Myocyte (in vitro differentiated cells): Measurements from ENCODE around the gene NEK10. TPM values are rescaled to one million over a fixed set of nuclear protein-coding genes. Genes with fewer than 3 reads are reported as not detected.
A peak's percentile ranks its signal among the peaks of the same experiment; 100 is the strongest.
"Not testable (repeated sequence)": the region's sequence is repeated elsewhere in the genome, so short reads cannot be mapped to it uniquely, and the experiment has no call there.

Source experiments
- DNase-seq: peaks from one replicate; pipeline ENCODE4 v3.0.0-alpha.2; 2012; ENCODE audit warnings: low read depth
- polyA plus RNA-seq: library from polyadenylated mRNA; unstranded; fragments of >200 nt; gene quantifications from one replicate; pipeline ENCODE4 v1.2.1, GENCODE V29; 2012; ENCODE audit warnings: missing spikeins
- total RNA-seq: library from RNA; depleted of rRNA; stranded (reverse); fragments of >200 nt; gene quantifications from 2 replicates; pipeline ENCODE4 v1.2.3, GENCODE V29; 2014

The NEK10 gene, protein sequence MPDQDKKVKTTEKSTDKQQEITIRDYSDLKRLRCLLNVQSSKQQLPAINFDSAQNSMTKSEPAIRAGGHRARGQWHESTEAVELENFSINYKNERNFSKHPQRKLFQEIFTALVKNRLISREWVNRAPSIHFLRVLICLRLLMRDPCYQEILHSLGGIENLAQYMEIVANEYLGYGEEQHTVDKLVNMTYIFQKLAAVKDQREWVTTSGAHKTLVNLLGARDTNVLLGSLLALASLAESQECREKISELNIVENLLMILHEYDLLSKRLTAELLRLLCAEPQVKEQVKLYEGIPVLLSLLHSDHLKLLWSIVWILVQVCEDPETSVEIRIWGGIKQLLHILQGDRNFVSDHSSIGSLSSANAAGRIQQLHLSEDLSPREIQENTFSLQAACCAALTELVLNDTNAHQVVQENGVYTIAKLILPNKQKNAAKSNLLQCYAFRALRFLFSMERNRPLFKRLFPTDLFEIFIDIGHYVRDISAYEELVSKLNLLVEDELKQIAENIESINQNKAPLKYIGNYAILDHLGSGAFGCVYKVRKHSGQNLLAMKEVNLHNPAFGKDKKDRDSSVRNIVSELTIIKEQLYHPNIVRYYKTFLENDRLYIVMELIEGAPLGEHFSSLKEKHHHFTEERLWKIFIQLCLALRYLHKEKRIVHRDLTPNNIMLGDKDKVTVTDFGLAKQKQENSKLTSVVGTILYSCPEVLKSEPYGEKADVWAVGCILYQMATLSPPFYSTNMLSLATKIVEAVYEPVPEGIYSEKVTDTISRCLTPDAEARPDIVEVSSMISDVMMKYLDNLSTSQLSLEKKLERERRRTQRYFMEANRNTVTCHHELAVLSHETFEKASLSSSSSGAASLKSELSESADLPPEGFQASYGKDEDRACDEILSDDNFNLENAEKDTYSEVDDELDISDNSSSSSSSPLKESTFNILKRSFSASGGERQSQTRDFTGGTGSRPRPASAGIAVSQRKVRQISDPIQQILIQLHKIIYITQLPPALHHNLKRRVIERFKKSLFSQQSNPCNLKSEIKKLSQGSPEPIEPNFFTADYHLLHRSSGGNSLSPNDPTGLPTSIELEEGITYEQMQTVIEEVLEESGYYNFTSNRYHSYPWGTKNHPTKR
- total RNA-seq: 4.7 and 5.0 TPM in 2 replicates
- 1.7 TPM for polyA plus RNA-seq

DNA sequence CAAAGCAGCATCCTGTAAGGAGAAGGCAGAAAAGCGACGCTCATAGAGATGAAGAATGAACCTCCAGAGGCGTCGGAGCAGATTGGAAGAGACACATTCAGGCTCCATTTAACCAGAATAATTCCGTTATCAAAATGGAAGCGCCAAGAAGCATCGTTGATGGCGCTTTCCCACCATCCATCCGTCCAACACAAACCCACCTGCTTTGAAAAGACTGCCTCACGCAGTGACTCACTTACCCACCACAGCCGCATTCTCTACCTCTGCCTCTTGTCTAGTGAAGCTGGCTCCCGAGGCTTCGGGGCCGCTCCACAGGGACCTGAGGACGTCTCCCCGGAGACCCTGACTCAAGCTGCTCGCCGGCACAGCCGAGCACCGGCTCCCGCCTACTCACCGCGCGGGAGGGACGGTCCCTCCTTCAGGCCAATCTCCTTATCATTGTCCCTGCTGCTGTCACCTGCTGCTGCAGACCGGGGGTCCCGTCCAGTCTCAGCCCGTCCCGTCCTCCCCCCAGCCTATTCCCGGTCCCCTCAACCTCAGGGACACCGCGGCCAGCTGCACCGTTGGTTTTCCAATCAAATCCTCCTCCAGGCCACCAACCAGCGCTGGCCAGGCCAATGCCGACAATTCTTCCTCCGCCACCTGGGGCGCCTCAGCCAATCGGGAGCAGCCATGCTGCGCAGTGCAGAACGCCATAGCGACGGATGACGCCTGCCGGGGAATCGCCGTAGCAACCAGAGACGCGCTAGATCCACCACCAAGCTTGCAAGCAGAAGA lies at the start of gene NEK10:
Gene NEK10, minus strand, starts transcription at position 553 of the 777 bp plus-strand sequence. CDS start 16,501 bp downstream, outside the sequence.
- no peak for DNase-seq

GRCh38 chr3:27415202-27415601 lies 46.0 kb upstream of the NEK10 start:
- no peak for DNase-seq

DNA sequence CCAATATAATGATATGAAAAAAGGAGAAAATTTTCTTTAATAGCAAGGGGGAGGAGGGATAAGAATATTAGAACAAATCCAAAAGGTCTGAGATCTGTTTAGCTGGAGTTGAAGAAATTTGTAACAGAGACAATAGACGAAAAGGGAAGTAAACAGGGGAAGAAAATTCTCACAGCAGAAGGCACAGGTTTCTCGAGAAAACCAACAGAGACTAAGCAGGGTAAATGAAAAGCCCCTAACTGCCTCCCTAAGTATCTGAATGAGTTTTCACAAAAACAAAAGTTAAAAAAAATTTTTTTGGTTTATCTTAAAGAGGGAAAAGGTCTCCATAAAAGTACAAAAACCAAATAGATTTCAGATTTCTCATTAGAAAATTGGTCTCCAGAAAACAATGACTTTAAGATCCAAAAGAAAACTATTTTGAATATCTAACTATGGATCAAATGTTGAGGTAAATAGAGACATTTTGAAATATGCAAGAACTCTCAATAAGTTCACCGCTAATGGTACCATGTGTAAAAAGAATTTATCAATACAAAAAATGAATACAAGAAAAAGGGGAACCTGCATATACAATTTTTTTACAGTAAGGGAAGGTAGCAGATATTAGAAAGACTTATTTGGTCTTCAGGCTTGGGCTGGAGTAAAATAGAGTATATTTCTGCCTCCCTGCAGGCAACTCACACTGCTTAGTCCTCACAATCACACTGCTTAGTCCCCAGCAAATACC lies 23.9 kb upstream of the NEK10 start:
- DNase-seq: no peak

DNA sequence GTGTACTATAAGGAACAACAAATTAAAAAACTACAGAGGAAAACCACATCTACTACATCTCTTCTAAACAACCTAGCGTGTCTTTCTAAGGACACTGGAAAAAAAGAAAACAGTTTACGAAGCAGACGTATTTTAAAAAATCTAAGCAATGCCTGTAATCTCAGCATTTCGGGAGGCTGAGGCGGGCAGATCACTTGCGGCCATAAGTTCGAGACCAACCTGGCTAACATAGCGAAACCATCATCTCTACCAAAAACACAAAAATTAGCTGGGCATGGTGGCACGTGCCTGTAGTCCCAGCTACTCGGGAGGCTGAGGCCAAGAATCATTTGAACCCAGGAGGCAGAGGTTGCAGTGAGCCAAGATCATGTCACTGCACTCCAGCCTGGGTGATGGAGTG lies 23.2 kb upstream of the NEK10 start:
- DNase-seq: not testable (repeated sequence)

DNA sequence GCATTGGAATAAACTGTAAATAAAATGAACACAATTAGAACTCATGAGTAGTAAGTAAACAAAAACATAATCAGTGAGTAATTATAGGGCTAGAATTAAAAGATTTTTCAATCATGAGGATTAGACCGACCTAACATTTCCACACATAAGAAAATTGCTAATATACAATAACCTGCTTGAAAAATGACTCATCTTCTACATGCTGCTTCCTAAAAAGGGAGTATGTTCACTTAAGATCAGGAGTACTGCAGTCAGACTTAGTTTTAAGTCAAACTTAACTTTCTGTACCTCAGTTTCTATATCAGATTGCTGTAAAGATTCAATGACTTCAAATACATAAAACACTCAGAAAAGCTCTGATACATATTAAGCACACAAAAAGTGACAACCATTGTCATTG lies 22.6 kb upstream of the NEK10 start:
- no peak for DNase-seq

GRCh38 chr3:27387625-27388024 lies 18.4 kb upstream of the NEK10 start:
- peak; percentile 53 for DNase-seq

GRCh38 chr3:27385504-27385903 lies 16.3 kb upstream of the NEK10 start:
- no peak for DNase-seq

DNA sequence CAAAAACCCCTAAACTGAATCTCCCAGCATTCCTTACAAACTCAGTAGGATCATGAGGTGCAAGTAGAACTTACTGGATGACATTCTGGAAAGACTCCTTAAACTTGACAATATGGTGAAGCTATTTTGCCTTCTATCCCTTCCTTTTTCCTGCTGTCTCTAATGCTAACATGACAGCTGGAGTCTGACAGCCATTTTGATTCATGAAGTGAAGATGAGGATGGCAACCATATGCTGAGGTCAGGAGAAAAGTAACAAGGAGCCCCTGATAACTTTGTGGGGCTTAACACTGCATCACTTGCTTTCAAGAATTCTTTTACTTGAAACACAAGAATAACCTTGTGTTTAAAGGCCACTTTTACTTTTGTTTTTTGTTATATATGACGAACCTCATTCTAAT lies 15.0 kb upstream of the NEK10 start:
- DNase-seq: no peak

DNA sequence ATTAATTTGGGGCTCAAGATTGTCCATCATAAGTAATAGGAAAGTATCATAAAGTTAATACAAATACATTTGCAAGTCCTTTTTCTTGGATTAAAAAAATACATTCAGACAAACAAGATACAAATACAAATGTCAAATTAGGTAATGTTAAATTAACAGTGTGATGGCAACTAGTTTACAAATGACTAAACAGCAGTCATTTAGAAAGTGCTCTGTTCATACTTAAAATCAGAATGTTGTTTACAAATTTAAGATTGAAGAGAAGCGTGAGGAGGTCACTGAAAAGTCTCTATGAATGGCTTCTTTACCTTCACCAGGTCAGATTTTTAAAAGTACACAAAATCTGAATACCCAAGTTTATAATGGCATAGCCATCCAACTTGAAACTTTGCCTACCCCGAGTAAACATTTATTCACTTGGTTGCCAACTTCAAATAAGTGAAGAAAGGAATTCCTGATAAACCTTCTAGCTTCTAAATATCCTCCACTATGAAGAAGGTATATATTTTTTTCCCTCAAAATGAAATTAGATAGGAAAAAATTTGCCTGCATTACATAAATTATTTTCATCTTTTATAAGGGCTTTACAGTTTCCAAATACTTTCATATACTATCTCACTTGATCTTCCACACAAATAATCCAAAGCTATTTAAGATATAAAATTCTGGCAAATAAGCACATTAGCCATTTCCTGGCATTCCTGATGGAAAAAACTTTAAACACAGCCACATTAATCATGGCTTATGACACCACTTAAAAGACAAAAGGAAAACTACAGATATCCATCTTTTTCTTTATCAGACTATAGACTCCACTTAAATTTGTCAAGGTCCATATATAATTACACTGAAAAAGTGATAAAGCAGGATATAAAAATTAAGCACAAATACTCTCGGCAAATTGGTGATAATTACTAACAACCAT lies 11.5 kb upstream of the NEK10 start:
- DNase-seq: no peak

- DNase-seq: no peak
Measured at GRCh38 chr3:27378331-27378730, 9.1 kb upstream of the NEK10 start.

DNA sequence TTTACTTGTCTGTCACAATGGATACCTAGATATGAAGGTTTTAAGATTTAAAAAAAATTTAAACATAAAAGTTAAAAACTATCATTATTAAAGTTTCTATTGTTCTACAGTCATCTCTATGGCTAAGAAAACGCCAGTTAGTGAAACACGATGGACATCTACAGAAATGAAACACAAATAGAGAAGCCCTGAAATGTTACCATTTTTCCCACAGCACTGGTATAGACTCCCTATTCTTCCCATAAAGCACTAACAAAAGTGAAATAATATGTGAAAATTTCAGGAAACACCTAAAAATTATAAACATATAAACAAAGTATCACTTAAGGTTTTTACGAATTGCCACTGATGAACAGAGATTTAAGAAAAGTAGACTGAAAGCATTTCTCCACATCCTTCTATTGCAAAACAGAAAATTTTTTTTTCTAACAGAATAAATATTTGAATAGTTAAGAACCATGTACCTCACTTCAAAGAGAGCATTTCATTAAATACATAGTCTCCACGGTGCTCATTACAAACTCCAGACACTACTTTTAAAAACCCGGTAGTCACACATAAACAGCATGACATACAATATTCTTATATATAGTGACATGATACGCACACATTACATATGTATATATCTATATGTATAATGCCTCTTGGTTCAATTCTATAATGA lies 7.1 kb upstream of the NEK10 start:
- no peak for DNase-seq

- no peak for DNase-seq
Measured at GRCh38 chr3:27366062-27366591, 3.1 kb downstream of the NEK10 start.

- no peak for DNase-seq
Measured at GRCh38 chr3:27360113-27361078, 8.8 kb downstream of the NEK10 start.

GRCh38 chr3:27358372-27358771 lies 10.8 kb downstream of the NEK10 start:
- DNase-seq: no peak

DNA sequence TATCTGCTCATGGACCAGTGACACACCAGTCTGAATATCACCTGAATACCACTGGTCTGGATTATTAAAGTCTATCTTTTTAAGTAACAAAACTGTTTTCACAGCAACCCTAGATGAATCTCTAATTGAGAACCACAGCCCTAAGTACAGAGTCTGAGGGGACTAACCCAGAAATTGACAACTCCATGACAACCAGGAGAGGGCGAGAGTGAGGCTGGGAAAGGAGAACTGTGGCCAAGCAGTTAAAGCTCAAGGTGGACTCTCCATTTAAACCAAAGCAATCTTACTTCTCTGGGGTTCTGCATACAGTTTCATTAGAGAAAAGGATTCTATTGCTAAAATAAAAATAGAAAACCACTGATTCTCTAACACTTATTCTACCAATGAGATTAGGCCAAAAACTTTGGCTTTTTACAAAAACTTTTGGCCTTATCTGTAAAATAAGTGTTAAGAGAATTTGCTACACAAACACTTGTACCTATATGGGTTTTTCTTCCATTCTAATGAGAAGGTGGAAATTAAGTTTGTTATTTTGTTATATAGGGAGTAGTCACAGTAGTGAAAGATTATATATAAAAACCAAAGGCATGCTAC lies 11.4 kb downstream of the NEK10 start:
- peak; percentile 62 for DNase-seq

- DNase-seq: no peak
Measured at GRCh38 chr3:27356976-27357375, 12.2 kb downstream of the NEK10 start.
